GM03348 (cell line): Measurements from ENCODE around the gene KLHL29.

ENCODE experiments used
- DNase-seq: peaks from one replicate; pipeline ENCODE4 v3.0.0; 2012; ENCODE audit warnings: low spot score

Gene KLHL29

DNA sequence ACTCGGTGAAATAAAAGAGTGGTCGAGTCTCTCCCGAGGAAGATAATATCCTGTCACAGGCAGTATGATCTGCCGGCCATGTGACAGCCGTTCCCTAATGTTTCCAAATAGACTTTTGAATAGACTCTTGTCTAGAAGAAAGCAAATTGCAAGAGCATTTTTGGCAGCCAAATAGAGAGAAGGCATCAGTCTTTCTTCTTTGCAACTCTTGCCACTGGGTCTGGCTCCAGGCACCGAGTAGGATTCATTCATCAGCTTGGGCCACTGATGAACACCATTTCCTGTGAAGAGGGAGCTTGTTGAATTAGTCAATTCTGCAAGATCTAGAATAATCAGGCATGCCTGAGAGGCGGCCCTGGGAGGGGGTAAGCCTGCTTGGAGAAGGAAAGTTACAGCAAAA lies 165.6 kb downstream of the KLHL29 start:
- peak; percentile 28 for DNase-seq

DNA sequence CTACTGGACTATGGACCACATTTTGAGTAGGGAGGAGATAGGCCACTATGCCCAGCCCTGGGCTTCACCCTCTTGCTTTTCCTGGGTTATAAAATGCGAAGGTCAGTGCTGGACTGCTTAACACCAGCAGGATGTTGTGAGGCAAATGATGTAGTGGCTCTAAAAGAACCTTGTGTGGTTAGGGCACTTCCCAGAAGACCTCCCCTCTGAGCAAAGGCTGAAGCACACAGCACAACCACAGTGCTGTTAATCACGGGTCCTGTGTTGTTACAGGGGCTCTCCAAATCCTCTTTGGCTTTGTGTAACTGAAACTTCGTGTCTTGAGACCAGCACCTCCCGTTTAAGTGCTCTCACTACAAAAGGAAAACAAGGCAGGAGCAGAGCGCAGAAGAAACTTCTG lies 166.9 kb downstream of the KLHL29 start:
- no peak for DNase-seq

DNA sequence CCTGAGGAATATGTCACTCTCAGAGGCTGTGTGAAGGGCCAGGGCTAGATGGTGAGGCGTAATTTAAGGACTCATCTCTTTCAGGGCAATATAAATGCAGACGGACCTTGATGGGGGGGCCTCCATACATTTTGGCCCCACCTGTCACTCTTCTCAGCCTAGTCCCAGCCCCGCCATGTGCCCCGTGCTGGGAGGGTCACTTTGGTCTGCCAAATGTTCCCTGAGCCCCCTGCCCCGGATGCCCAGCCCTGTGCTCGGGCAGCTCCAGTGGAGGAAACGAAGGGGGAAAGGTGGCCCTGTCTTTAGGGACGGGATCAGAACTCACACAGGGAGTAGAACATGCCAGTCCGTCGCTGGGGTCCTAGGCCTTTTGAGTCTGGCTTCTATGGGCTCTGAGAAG lies 168.6 kb downstream of the KLHL29 start:
- DNase-seq, result no peak

DNA sequence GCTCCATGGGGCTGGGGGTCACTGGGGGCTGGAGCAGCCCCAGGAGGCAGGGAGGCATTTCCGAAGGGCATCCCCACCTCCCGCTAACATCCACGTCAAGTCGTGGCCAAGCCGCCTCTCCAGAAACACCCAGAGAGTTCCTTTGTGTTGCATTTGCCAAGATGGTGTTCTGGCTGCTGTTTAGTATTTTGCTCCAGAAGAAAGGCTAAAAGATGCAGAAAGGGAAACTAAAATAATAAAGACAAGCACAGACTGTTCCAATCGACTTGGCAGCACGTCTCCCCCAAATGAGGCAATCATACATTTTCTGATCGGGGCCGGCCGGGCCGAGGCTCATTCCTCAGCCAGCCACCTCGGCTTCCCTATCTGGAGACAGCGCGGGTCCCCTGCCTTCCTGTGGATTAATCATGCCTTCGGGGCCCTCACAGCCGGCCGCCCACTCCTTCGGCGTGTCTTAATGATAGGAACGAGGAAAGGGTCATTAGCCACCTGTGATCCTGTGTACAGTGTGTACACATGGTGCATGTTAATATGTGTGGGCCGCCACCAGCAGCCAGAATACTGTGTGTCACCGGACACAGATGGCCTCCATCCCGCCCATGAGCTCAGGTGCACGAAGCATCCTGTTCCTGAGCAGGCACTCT lies 169.2 kb downstream of the KLHL29 start:
- peak; percentile 51 for DNase-seq

DNA sequence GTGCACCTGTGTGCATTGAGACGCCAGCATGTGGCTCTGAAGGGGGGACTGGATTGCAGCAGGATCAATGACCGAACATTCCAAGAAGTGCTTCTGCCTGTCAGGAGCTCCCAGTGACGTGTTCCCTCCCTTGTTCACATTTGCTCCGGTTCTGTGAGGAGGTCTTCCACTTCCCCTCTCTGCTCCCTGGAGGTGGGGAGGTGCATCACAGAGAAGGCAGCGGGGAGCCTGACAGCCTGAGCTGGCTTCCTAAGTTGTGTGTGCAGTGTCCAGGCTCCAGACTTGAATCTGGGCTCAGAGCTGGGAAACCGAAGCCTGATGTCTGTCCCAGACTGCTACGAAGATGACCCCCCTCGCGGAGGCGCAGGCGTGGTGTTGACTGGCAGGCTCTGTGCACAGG lies 171.0 kb downstream of the KLHL29 start:
- no peak for DNase-seq

DNA sequence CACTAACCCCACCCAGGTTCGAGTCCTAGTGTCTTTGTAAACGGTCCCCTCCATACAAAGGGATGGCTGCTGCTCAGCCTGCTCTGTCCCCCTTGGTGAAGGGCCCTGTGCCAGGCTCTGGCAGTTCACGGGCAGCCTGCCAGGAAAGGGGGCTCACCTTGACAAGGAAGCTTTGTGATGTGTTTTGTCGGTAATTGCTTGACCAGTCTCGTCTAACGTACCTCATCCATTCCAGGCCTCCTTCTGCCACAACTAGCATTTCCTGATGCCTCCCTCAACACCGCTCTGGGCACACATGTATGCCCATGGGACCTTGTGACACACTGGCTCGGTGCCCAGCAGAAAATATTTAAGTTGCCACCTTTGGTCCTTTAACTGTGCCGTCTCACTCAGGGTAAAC lies 171.9 kb downstream of the KLHL29 start:
- no peak for DNase-seq

DNA sequence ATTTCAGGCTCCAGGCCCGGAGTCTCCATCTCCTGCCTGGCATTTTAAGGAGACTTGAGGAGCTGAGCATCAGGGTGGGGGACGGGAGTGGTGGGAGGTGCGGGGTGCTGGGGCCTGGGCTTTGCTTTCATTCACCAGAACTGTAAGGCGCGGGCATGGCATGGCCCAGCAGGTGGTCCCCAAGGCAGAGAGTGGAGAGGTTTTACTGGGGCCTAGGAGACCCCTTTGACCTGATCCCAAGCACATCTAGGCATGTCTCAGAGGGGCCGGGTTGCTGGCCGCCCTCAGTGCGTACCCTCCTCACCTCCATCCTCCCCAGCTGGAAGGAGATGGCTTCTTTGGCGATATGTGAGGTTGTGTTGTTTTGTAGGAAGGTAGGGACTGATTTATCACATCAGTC lies 172.5 kb downstream of the KLHL29 start:
- no peak for DNase-seq

DNA sequence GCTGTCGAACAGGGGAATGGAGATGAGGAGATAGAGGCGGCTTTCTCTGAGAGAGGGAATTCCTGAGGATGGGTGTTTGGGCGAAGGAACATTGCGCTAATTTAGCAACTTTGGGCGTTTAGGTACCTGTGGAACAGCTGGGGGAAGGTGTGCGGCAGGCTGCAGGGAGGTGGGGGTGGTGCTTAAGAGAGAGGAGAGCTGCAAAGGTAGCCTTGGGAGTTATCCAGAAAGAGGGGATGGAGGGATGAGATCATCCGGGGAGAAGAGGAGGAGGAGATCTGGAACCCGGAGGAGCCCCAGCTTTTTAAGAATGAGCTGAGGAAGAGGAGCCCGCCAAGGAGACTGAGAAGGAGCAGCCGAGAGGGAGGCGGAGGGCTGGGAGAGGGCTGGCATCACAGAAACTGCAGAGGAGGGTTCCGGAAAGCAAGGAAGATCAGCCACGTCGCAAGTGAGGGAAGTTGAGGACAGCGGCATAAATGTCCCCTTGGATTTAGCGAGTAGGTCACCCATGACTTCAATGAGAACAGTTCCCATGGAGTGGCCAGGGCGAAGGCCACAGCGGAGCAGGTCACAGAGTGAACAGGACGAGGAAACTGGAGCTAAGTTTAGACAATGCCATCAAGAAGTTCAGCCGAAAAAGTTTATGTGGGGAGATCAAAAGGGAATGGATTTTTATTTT lies 174.7 kb downstream of the KLHL29 start:
- no peak for DNase-seq

DNA sequence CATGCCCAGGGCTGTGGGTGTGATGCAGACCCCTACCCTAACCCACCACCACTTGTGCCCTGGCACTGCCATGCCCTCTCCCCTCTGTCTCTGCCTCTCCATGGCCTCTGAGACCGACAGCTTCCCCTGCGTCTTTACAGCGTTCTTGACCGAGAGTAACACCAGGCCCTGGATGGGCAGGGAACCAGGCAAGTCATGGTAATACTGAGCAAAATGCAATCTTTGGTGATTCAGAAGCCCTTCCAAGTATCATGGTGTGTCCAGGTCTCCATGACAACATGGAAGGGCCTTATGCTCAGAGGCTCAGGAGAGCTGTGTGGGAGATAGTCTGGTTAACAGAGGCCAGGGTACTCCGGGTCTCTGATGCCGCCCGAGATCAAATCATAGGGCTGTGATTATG lies 176.1 kb downstream of the KLHL29 start:
- DNase-seq, result no peak

DNA sequence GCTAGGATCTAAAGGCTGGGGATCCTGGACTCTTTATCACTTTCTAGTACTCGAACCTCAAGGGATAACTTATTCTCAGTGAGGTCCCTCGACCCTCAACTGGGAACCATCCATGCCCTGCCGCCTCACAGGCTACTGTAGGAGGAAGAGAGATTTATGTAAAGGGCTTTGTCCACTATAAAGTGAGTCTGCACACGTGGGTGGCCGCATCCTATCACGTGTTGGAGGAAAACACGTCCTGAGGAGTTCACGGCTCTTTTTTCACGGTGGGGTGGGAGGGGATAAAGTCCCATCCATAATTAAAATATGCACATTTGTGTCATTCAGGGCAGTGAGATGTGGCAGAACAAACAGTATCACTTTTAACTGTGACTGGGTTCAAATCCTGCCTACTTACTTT lies 176.6 kb downstream of the KLHL29 start:
- DNase-seq, result no peak

DNA sequence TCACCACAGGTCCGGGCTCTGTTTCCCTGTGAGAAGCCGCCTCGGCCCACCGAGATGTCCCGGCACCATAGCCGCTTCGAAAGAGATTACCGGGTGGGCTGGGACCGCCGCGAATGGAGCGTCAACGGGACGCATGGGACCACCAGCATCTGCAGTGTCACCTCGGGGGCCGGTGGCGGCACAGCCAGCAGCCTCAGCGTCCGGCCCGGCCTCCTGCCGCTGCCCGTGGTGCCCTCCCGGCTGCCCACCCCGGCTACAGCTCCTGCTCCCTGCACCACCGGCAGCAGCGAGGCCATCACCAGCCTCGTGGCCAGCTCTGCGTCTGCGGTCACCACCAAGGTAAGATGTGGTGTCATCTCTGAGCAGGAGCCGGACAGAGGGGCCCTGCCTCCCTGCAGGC lies 177.2 kb downstream of the KLHL29 start:
- no peak for DNase-seq

DNA sequence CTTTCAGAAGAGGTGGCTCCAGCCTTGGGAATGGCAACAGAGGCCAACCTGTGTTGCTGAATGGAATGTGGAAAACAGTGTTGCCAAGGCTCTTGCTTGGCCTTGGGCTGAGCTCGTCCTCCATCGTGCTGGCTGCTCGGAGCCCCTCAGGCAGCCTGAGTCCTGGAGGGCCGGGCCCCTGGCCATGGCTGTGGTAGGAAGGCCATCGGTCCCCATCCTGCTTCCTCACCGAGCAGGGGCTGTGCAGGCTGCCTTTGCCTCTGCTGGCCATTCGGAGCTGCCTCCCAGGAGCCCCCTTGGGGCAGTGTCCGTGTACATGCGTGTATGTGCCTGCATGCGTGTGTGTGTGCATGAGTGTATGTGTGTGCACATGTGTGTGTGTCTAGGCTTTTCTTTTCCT lies 178.2 kb downstream of the KLHL29 start:
- DNase-seq, result no peak

DNA sequence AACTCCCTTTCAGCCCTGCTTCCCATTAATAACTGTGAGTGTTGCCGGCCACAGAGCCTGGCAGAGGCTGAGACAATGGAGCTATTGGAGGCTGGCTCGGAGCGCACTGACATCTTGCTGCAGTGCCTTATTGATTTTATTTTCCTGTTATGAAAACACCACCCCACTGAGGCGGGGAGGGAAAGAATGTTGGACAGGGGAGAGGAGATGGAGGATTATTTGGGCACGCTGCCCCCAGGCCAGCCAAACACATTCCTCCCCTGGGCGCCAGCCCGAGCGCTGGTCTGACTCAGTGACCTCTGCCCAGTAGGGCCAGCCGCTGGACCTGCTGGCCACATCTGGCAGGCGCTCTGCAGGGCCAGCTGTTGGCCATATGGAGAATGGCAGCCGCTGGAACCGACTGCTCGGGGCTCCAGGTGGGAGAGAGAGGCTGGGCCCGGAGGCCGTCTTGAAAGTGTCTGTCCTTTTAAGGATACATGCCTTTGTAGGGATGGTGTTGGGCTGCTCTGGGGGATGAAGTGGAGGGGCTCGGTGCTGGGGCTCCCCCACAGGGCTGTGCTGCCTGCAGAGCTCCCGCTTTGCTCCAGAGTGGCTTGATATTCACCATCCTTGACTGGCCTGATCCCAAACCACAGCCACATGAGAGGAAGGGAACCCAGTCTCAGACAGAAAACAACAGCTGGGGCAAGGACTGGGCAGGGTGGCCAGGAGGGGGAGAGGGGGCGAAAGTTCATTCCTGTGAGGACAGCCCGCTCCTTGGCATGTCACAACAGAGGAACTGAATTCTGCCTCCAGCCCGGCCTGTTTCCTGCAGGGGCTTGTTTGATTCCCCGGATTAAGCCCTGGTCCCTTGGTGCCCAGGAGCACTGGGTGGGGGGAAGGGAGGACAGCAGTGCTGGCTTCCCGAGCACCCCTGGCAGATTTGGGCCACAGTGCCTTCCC lies 179.0 kb downstream of the KLHL29 start:
- peak; percentile 94 for DNase-seq

DNA sequence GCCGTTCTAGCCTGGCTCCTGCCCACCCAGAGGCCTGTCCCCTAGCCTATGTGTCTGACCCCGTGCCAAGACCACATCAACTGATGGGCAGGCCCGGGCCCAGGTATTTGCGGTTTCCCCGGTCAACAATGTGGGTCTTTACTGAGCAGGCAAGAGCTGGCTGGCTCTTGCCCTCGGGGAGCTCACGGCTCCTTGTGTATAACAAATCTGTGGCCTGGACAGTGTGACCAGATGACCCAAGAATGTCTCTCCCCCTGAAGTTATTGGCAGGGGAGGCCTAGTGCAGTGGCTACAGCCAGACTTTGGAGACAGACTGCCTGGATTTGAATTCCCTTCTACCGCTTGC lies 179.6 kb downstream of the KLHL29 start:
- DNase-seq, result peak; percentile 45

DNA sequence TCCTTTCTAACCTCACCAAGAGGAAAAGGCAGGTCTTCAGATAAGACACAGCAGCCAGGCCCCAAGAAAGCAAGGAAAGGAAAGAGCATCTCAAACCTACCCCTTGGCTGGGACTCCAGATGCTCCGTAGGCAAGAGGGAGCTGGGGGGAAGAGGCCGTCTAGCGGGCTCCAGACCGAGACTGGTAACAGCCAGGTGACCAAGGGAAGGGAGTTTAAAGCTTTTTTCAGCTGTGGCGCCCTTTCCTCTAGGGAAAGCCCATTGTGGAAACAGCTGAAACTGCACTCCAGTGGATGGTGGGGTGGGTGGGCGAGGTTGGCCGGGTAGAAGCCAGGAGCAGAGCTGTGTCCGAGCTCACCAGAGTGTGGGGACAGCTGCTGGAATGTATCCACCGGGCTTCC lies 180.4 kb downstream of the KLHL29 start:
- DNase-seq, result no peak

DNA sequence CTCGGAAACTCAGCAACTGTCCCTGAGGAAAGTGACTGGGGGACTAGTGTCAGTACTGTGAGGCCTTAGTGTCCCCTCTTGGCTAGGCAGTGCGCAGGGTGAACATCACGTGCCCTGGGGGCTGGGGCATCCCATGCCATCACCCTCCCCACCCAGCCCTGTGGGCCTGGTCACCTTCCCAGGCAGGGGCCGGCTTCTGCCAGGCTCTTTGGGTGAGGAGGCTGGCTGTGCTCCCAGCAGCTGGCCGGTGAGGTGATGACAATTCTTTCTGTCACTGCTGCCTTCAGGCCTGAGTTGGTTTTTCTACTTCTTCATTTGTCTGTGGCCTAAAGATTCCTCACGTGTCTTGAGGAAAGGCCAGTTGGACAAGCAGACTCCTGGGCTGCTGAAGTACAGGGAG lies 180.8 kb downstream of the KLHL29 start:
- DNase-seq, result no peak

DNA sequence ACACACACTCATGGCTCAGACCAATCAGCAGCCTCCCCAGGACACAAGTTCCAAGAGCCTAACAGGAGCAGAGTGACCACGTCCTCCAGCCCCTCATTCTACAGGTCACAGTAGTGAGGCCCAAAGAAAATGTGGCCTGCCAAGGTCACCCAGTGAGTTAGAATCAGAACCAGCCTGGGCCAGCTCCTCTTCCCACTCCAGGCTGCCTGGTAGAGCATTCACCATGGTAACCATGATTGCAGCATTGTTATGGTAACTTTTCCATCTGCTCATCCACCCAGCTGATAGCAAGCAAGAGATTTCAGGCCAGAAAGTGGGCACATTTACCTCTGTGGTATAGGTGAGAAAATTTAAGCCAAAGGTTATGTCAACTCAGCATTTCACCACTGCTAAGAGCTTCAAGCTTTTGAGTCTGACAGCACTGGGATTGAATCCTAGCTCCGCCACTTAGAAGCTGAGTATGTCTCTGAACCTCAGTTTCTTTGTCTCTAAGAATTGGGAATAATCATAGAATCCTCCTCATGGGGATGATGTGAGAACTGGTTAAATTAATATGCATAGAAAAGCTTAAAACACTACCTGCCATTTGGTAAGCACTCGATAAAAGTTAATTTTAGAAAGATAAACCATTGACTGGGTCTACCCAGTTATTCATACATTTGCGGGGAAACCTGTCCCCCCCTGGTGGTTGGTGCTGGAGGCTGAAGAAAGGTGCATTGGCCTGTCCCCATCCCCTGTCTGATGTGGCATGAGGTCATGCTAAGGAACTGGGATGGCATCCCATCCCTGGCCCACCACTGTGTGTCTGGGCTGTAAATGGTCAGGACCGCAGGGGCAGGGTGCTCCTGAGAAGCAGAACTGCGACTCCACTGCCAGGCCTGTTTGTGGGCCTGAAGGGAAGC lies 181.5 kb downstream of the KLHL29 start:
- peak; percentile 60 for DNase-seq

DNA sequence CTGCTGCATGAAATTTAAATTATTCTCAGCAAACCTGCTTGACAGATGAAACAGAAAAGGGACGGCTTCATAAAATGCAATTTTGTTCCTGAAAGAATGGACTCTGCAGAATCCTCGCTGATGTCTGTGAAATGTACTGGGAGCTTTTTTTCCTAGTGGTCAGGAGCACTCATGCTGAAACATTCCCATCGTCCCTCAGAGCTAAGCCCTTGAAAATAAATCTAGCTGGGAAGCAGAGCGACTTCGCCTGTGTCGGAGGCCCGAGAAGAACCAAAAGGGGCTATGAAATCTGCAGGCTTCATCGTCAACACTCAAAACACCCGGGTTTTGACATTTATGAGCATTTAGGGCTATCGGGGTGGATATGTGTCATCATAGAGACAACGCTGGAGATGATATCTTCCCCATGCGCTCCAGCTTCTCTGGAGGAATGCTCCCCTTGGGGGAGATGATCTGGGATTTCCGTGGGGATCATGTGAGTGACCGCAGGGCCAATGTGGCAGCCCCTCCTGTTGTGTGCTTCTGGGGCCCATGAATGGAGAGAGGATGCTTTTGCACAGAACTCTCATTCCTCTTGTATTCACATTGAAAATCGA lies 182.3 kb downstream of the KLHL29 start:
- no peak for DNase-seq

DNA sequence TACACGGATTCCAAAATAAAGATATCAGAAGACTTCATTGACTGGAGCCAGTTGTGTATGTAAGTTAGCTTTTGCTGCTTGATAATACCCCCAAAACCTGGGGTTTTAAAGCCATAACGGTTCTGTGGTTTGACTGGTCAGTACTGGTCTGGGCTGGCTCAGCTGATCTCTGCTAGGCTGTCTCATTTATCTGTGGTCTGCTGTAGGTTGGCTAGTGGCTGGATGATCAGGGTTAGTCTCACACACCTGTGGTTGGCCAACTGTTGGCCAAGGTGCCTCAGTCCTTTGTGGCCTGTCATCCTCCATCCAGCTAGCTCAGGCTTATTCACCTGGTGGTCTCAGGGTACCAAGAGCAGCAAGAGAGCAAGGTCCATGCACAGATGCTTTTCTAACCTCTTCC lies 183.2 kb downstream of the KLHL29 start:
- no peak for DNase-seq

DNA sequence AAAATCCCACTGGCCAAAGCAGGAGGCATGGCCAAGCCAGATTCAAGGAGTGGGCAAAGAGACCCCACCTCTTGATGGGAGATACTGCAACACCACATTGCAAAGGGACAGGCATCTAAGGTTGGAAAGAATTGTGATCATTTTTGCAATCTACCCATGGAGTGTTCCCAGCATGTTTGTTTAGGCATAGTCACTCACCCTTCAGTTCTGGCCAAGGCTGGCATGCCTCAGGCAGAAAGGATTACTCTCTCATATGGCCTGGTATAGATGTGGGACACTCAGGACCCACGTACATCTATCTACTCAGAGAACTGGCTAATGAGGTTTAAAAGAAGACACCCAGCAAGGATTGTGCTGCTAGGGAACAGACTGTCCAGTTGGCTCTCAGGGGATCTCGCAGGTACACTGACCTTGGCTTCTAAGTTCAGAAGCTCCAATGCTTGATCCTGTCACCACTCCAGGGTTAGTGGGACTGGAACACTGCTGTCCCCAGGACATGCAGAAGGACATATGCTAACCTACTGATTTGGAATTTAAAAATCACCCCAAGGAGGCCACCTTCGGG lies 183.7 kb downstream of the KLHL29 start:
- no peak for DNase-seq

DNA sequence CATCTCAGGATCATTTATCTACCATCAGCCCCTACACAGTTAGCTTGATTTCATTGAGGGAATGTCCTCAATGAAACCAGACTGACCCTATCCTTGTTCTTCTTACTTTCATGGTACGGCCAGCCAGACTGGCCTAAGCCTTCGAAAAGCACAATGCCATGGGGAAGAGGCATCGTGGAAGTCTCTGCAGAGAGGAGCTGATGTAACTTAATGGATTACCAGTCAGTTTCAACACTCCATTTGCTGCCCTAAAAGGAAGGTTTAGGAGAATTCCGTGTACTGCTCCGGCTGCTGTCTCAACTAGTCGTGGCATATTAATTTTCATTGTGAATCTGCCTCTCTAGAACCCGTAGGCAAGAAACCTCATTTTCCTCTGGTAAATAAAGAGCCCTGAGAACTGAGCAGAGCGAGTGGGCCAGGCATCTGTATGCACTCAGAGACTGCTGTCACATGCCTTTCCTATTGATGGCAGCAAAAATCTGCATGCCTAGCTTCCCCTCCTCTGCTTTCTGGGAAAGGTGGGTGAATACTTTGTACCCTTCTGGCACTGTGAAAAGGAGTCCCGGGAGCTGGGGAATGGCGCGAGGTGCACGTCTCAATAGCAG lies 184.9 kb downstream of the KLHL29 start:
- no peak for DNase-seq
